ENCODE data around the gene TMPRSS7. TPM values are rescaled to one million over a fixed set of nuclear protein-coding genes. Genes with fewer than 3 reads are reported as not detected.

TMPRSS7 gene
- total RNA-seq, 1 donor from 2014 or later, result not detected

GRCh38 chr3:112013058-112013783, 21.3 kb upstream of the TMPRSS7 start:
- TF ChIP-seq EZH2 (IDR thresholded peaks at IDR 0.05) (no peak), CTCF (IDR thresholded peaks at IDR 0.05) (peak; percentile 75)
- Mint-ChIP-seq H3K9me3 (no peaks in the 10 kb centered on the region), H3K4me3 (no peak overlapping the region), H3K27me3 (ENCODE audit: insufficient read depth, low read depth) (no peaks in the 10 kb centered on the region), H3K4me1 (peaks cover 59% of the 10 kb centered on the region), H3K27ac (peak overlapping the region; percentile 78), H3K36me3 (peaks cover 44% of the 10 kb centered on the region)
- Histone ChIP-seq H3F3A (ENCODE audit: low read depth) (peaks cover 20% of the 10 kb centered on the region), H3K4me3 (no peak overlapping the region), H4K20me1 (ENCODE audit: low read depth) (peaks cover 16% of the 10 kb centered on the region), H3K79me2 (ENCODE audit: low read depth) (no peaks in the 10 kb centered on the region), H3K9me3 (ENCODE audit: low read depth) (no peaks in the 10 kb centered on the region), H3K36me3 (no peaks in the 10 kb centered on the region), H3K9ac (no peak overlapping the region), H3K4me1 (no peaks in the 10 kb centered on the region), H3K27ac (no peak overlapping the region), H3K27me3 (no peaks in the 10 kb centered on the region), H3K4me2 (no peak overlapping the region), H2AFZ (replicated peaks) (no peak overlapping the region)
- DNase-seq (ENCODE audit: low spot score), result peak; percentile 80

GRCh38 chr3:112013784-112014143, 20.8 kb upstream of the TMPRSS7 start:
- H3K4me3 Mint-ChIP-seq, result no peak overlapping the region
- H3K4me3 ChIP-seq, result no peak overlapping the region
- no peak overlapping the region for H3K27ac Mint-ChIP-seq
- peaks cover 39% of the 10 kb centered on the region for H3K36me3 Mint-ChIP-seq
- TF ChIP-seq CTCF (IDR thresholded peaks at IDR 0.05) (no peak), EZH2 (IDR thresholded peaks at IDR 0.05) (no peak), EZH2phosphoT487 (IDR thresholded peaks at IDR 0.05) (no peak)
- H3K79me2 ChIP-seq (ENCODE audit: low read depth), result no peaks in the 10 kb centered on the region
- no peaks in the 10 kb centered on the region for H3K27me3 Mint-ChIP-seq (ENCODE audit: insufficient read depth, low read depth)
- no peak overlapping the region for H3K9ac ChIP-seq
- peaks cover 57% of the 10 kb centered on the region for H3K4me1 Mint-ChIP-seq
- DNase-seq (ENCODE audit: low spot score), result no peak
- H2AFZ ChIP-seq (replicated peaks), result no peak overlapping the region
- H3K9me3 Mint-ChIP-seq, result no peaks in the 10 kb centered on the region
- no peak overlapping the region for H3K27ac ChIP-seq
- no peak overlapping the region for H3K4me2 ChIP-seq
- H3K4me1 ChIP-seq, result no peaks in the 10 kb centered on the region
- H4K20me1 ChIP-seq (ENCODE audit: low read depth), result peaks cover 16% of the 10 kb centered on the region
- H3F3A ChIP-seq (ENCODE audit: low read depth), result peaks cover 20% of the 10 kb centered on the region
- H3K27me3 ChIP-seq, result no peaks in the 10 kb centered on the region
- no peaks in the 10 kb centered on the region for H3K36me3 ChIP-seq
- H3K9me3 ChIP-seq (ENCODE audit: low read depth), result no peaks in the 10 kb centered on the region

GRCh38 chr3:112017091-112017490, 17.4 kb upstream of the TMPRSS7 start:
- H3K36me3 ChIP-seq, result no peaks in the 10 kb centered on the region
- H3K9ac ChIP-seq, result no peak overlapping the region
- H4K20me1 ChIP-seq (ENCODE audit: low read depth), result no peaks in the 10 kb centered on the region
- no peak overlapping the region for H2AFZ ChIP-seq (replicated peaks)
- no peak overlapping the region for H3K4me3 Mint-ChIP-seq
- DNase-seq (ENCODE audit: low spot score), result no peak
- H3K36me3 Mint-ChIP-seq, result peaks cover 10% of the 10 kb centered on the region
- H3K4me1 Mint-ChIP-seq, result peaks cover 64% of the 10 kb centered on the region
- peaks cover 36% of the 10 kb centered on the region for H3F3A ChIP-seq (ENCODE audit: low read depth)
- no peak overlapping the region for H3K4me2 ChIP-seq
- peaks cover 4% of the 10 kb centered on the region for H3K27me3 Mint-ChIP-seq (ENCODE audit: insufficient read depth, low read depth)
- no peaks in the 10 kb centered on the region for H3K27me3 ChIP-seq
- no peak overlapping the region for H3K27ac ChIP-seq
- TF ChIP-seq EZH2 (IDR thresholded peaks at IDR 0.05) (no peak), EZH2phosphoT487 (IDR thresholded peaks at IDR 0.05) (no peak), CTCF (IDR thresholded peaks at IDR 0.05) (no peak)
- H3K79me2 ChIP-seq (ENCODE audit: low read depth), result no peaks in the 10 kb centered on the region
- H3K9me3 Mint-ChIP-seq, result peaks cover 10% of the 10 kb centered on the region
- H3K4me1 ChIP-seq, result peaks cover 20% of the 10 kb centered on the region
- no peaks in the 10 kb centered on the region for H3K9me3 ChIP-seq (ENCODE audit: low read depth)
- no peak overlapping the region for H3K4me3 ChIP-seq
- peak overlapping the region; percentile 8 for H3K27ac Mint-ChIP-seq
